GM19328 (cell line): ENCODE results near the gene PPFIA3.
A peak's percentile ranks its signal among the peaks of the same experiment; 100 is the strongest.

Experiments used
- ATAC-seq: cut with Tn5 transposase; IDR thresholded peaks from one replicate; pipeline ENCODE4 v1.9.1; 2021; ENCODE audit warnings: mild to moderate bottlenecking, moderate library complexity; ENCODE audit not compliant: unreplicated experiment

The PPFIA3 gene

GRCh38 chr19:49102303-49102702, 17.0 kb upstream of the PPFIA3 start:
- no peak for ATAC-seq

- no peak for ATAC-seq
These were observed 15.8 kb upstream of the PPFIA3 start for GRCh38 chr19:49103331-49104085.

- ATAC-seq, result no peak
These were observed 15.0 kb upstream of the PPFIA3 start for GRCh38 chr19:49104229-49104864.

GRCh38 chr19:49106648-49107135, 12.7 kb upstream of the PPFIA3 start:
- ATAC-seq, result no peak

- ATAC-seq, result no peak
These were observed 11.5 kb upstream of the PPFIA3 start for GRCh38 chr19:49107625-49108459.

GRCh38 chr19:49109051-49109450, 10.3 kb upstream of the PPFIA3 start:
- no peak for ATAC-seq

- ATAC-seq, result no peak
These were observed 9.6 kb upstream of the PPFIA3 start for GRCh38 chr19:49109569-49110233.

- no peak for ATAC-seq
These were observed 8.8 kb upstream of the PPFIA3 start for GRCh38 chr19:49110567-49110966.

GRCh38 chr19:49111218-49111998, 7.9 kb upstream of the PPFIA3 start:
- ATAC-seq, result no peak

GRCh38 chr19:49113762-49114629, 5.3 kb upstream of the PPFIA3 start, which contains the start of gene LIN7B:
Gene LIN7B, plus strand, starts transcription at chr19:49114370. Its CDS starts 35 bp downstream, at chr19:49114405.
- peak; percentile 43 for ATAC-seq

GRCh38 chr19:49114630-49115363, 4.5 kb upstream of the PPFIA3 start:
- ATAC-seq, result no peak

GRCh38 chr19:49116544-49116943, 2.8 kb upstream of the PPFIA3 start:
- ATAC-seq, result no peak

- no peak for ATAC-seq
These were observed 1.4 kb upstream of the PPFIA3 start for GRCh38 chr19:49117677-49118564.

- peak; percentile 53 for ATAC-seq
These were observed 556 bp upstream of the PPFIA3 start, which contains the start of gene C19orf73 for GRCh38 chr19:49118565-49119410. Gene C19orf73, minus strand, starts transcription at chr19:49119143. Its CDS starts 121 bp downstream, at chr19:49119022.

- no peak for ATAC-seq
These were observed 960 bp downstream of the PPFIA3 start for GRCh38 chr19:49120325-49120683.

GRCh38 chr19:49120868-49121267, 1.5 kb downstream of the PPFIA3 start:
- ATAC-seq, result no peak
